ENCODE results near the gene ENPP3.

DNA sequence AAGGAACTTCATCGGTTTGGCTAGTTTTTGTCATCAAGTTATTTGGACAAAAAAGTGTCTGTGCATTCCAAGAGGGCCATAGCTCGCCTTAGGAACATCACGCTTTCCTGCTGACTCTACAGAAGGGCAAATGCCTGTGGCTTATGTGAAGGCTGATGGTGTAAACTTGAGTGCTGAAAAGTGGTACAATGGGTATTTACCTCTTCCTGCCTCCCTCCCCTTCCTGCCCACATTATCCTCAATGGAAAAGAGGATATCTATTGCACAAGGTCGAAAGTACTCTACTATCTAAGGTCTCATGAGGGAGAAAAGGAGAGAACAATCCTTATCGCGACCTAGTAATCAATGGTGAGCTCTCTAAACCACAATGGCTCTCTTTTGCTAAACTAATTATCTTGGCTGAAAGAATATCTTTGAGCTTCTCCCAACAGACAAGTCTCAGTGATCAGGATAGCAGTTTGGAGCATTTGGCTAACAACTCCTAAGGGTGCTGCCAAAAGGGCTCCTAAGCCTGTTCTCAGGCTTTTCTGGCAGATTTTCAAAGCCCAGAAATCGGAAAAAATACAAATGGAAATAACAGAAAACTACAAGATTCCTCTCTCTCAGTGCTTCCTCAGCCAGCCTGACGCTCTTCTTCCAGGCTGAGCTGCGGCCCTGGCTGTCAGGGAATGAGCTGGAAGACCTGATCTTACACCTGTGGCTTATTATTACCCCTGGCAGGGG is 128.1 kb downstream of the ENPP3 start:
- TF ChIP-seq CTCF (IDR thresholded peaks at IDR 0.05 in 2 of 3, conservative IDR thresholded peaks at IDR 0.05 in 1 of 3; ENCODE audit: control insufficient read depth in 2 of 3, extremely low read depth in 1 of 3, insufficient read depth in 1 of 3, low read depth in 3 of 3, low read length in 3 of 3) (no peak), STAT3 (IDR thresholded peaks at IDR 0.05; ENCODE audit: low read depth, low read length) (no peak), CHD4 (IDR thresholded peaks at IDR 0.05) (no peak)
- TF ChIP-seq, protein P1, sequence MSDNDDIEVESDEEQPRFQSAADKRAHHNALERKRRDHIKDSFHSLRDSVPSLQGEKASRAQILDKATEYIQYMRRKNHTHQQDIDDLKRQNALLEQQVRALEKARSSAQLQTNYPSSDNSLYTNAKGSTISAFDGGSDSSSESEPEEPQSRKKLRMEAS (IDR thresholded peaks at IDR 0.05; ENCODE audit: low read depth, low read length) = no peak

Data from GM12878 (cell line).